ENCODE results near the gene CEP131. TPM values are rescaled to one million over a fixed set of nuclear protein-coding genes. Genes with fewer than 3 reads are reported as not detected.

The CEP131 gene
- total RNA-seq, 8 experiments from 2014 or later = 5.0 to 34.3 (median 14.8) TPM

GRCh38 chr17:81235822-81236740 is 13.3 kb upstream of the CEP131 start:
- in situ Hi-C loops (cut with MboI; ENCODE audit: low pct_unique_long_range_greater_than_20kb in 2 of 9, low sequenced_read_pairs in 9 of 9, unreplicated experiment in 9 of 9) = loop anchor here in 1 of 9 experiments (25.0 kb wide), 1 partner anchor 224 kb away; no protein-coding TSS in a partner anchor
- Histone ChIP-seq H3K27ac (no peak overlapping the region), H3K4me1 (replicated peaks in 1 of 2) (peaks cover 3 to 11% of the 10 kb centered on the region in 2 donors), H3K4me3 (no peak overlapping the region)
- ATAC-seq (replicated peaks in 6 of 8) = no peak
- WGBS, 10 experiments = 100% methylated on average over 1 of the region's 32 CpGs; no CpG with 5 or more reads in 9 of the 10 experiments

DNA sequence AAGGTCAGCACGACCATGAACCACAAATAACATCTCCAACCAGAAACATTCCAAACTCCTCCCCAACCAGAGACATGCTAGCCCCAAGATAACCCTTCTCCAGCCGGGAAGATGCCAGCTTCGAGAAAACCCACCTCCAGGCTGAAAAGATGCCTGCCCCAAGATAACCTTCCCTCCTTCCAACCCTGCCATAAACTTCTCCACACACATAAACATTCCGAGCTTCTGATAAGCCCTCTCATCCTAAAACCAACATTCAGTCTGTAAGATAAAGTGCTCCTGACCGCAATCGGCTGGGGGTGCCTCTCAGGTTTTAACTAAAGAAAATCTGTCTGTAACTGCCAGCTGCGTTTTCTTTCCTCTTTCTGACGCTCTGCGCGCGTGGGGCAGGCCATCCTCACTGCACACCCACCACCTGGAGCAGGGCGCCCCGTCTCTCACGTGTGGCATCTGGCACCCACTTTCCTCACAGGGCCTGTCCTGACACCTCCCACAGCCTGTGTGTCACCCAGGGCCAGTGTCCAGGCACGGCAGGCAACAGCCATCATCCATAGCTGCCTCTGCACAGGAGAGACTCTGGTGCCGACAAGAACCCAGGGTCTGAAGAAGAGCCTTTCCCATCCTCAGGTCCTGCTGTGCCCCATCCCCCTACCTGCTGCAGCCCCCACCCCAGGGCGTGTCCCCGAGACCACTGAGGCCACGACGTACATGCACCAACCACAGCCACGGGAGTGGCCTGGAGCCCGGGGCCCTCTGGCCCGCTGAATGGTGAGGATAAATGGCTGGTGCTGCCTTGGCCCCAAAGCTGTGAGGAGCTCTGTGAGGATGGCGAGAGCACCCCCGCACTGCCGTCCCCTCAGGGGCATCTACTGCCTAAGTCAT is 12.4 kb upstream of the CEP131 start:
- H3K4me3 ChIP-seq = no peak overlapping the region
- H3K4me1 ChIP-seq (replicated peaks in 1 of 2) = peaks cover 3 to 8% of the 10 kb centered on the region in 2 donors
- H3K27ac ChIP-seq = no peak overlapping the region
- WGBS, 10 experiments = 72 to 96% (median 86%) methylated on average over 3 to 7 of the region's 26 CpGs; no CpG with 5 or more reads in 4 of the 10 experiments
- ATAC-seq (replicated peaks in 6 of 8) = no peak
- in situ Hi-C loops (cut with MboI; ENCODE audit: low pct_unique_long_range_greater_than_20kb in 2 of 9, low sequenced_read_pairs in 9 of 9, unreplicated experiment in 9 of 9) = loop anchor here in 1 of 9 experiments (25.0 kb wide), 1 partner anchor 223 kb away; no protein-coding TSS in a partner anchor

GRCh38 chr17:81234506-81234855 is 11.7 kb upstream of the CEP131 start:
- ATAC-seq (replicated peaks in 6 of 8) = no peak
- Histone ChIP-seq H3K4me1 (replicated peaks in 1 of 2) (peaks cover 3 to 6% of the 10 kb centered on the region in 2 donors), H3K27ac (no peak overlapping the region), H3K4me3 (no peak overlapping the region)
- WGBS, 10 experiments = 60 to 100% (median 79%) methylated on average over 1 to 8 of the region's 13 CpGs; no CpG with 5 or more reads in 6 of the 10 experiments
- in situ Hi-C loops (cut with MboI; ENCODE audit: low pct_unique_long_range_greater_than_20kb in 2 of 9, low sequenced_read_pairs in 9 of 9, unreplicated experiment in 9 of 9) = loop anchor here in 1 of 9 experiments (25.0 kb wide), 1 partner anchor 222 kb away; no protein-coding TSS in a partner anchor

- Histone ChIP-seq H3K27ac (no peak overlapping the region), H3K4me1 (replicated peaks in 1 of 2) (peaks cover 3 to 6% of the 10 kb centered on the region in 2 donors), H3K4me3 (no peak overlapping the region)
- WGBS, 10 experiments = 90% methylated on average over 6 of the region's 21 CpGs; no CpG with 5 or more reads in 9 of the 10 experiments
- in situ Hi-C loops (cut with MboI; ENCODE audit: low pct_unique_long_range_greater_than_20kb in 2 of 9, low sequenced_read_pairs in 9 of 9, unreplicated experiment in 9 of 9) = loop anchor here in 1 of 9 experiments (25.0 kb wide), 1 partner anchor 222 kb away; no protein-coding TSS in a partner anchor
- ATAC-seq (replicated peaks in 6 of 8) = no peak
Observed at GRCh38 chr17:81233811-81234505, 11.2 kb upstream of the CEP131 start.

GRCh38 chr17:81233316-81233715 is 10.6 kb upstream of the CEP131 start:
- Histone ChIP-seq H3K27ac (no peak overlapping the region), H3K4me3 (no peak overlapping the region), H3K4me1 (replicated peaks in 1 of 2) (peaks cover 3 to 6% of the 10 kb centered on the region in 2 donors)
- in situ Hi-C loops (cut with MboI; ENCODE audit: low pct_unique_long_range_greater_than_20kb in 2 of 9, low sequenced_read_pairs in 9 of 9, unreplicated experiment in 9 of 9) = loop anchor here in 1 of 9 experiments (25.0 kb wide), 1 partner anchor 221 kb away; no protein-coding TSS in a partner anchor
- 80 to 100% methylated on average over 1 of the region's 17 CpGs; no CpG with 5 or more reads in 8 of the 10 experiments for WGBS, 10 experiments
- ATAC-seq (replicated peaks in 6 of 8) = peak in 2 of 8 experiments; percentile 1 to 3

GRCh38 chr17:81232616-81233241 is 10.0 kb upstream of the CEP131 start:
- peak in 3 of 8 experiments; percentile 3 to 22 (median 3) for ATAC-seq (replicated peaks in 6 of 8)
- Histone ChIP-seq H3K4me3 (no peak overlapping the region), H3K4me1 (replicated peaks in 1 of 2) (peaks cover under 1 to 2% of the 10 kb centered on the region in 2 donors), H3K27ac (no peak overlapping the region)
- in situ Hi-C loops (cut with MboI; ENCODE audit: low pct_unique_long_range_greater_than_20kb in 2 of 9, low sequenced_read_pairs in 9 of 9, unreplicated experiment in 9 of 9) = loop anchor here in 1 of 9 experiments (25.0 kb wide), 1 partner anchor 220 kb away; no protein-coding TSS in a partner anchor
- WGBS, 10 experiments = 100% methylated on average over 1 of the region's 19 CpGs; no CpG with 5 or more reads in 9 of the 10 experiments

DNA sequence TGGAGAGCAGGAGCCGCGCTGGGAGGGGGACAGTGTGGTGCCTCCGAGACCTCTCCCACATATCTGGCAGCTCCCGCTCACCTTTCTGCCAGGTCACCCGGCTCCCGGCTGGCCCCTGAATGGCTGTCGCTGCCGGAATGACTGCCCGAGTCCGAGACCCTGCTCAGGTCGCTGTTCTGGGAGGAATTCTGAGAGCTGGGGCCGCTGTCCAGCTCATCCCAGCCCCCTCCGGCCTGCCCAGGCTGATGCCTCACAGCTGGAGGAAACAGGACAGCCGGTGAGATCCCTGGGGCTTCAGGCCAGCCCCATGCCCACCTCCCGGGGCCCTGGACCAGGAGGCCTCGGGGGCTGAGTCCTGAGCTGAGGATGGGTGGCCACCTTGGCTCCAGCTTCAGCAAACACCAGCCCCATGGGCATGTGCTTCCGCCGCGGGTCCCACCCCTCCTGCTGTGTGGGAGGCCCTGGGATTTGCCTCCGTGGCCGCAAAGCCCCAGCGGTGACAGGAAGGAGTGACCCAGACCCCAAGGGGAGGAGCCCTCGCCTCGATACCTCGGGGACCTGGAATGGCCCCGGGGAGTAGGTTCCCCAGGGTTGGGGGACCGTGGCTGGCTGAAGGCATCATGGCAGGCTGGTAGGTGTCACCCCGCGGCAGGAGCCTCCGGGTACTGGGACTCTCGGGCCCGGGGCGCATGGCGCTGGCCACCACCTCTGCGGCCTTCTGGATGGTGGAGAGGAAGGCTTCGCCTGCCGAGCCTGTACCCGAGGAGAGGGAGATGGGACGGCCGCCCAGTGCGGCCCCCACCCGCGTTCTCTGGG is 9.2 kb upstream of the CEP131 start:
- Histone ChIP-seq H3K4me1 (replicated peaks in 1 of 2) (no peaks in the 10 kb centered on the region), H3K27ac (no peak overlapping the region), H3K4me3 (no peak overlapping the region)
- WGBS, 10 experiments = 89 to 100% (median 98%) methylated on average over 1 to 8 of the region's 43 CpGs; no CpG with 5 or more reads in 4 of the 10 experiments
- ATAC-seq (replicated peaks in 6 of 8) = peak in 1 of 8 experiments; percentile 6
- in situ Hi-C loops (cut with MboI; ENCODE audit: low pct_unique_long_range_greater_than_20kb in 2 of 9, low sequenced_read_pairs in 9 of 9, unreplicated experiment in 9 of 9) = loop anchor here in 1 of 9 experiments (25.0 kb wide), 1 partner anchor 220 kb away; no protein-coding TSS in a partner anchor

DNA sequence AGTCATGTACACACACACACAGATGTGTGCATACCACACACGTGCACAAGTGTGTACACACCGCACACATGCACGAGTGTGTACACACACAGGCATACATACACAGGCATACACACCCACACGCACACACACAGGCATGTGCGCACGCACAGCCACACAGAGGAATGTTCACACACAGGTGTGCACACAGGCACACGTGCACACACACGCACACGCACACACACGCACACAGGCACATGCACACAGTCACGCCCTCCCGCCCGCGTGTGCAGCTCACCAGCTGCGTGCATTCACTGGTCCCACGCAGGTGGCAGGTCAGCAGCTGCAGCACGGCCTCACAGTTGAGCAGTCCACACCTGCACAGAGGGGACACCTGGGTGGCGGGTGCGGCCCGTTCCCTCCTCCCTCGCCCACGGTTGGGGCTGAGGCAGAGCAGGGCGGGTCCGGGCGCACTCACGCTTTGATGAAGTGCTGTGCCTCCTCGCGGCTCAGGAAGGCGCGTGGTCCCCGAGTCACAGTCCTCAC is 8.4 kb upstream of the CEP131 start:
- H3K4me3 ChIP-seq = no peak overlapping the region
- in situ Hi-C loops (cut with MboI; ENCODE audit: low pct_unique_long_range_greater_than_20kb in 2 of 9, low sequenced_read_pairs in 9 of 9, unreplicated experiment in 9 of 9) = loop anchor here in 1 of 9 experiments (25.0 kb wide), 1 partner anchor 219 kb away; no protein-coding TSS in a partner anchor
- 0 to 100% (median 80%) methylated on average over 1 to 13 of the region's 31 CpGs; no CpG with 5 or more reads in 5 of the 10 experiments for WGBS, 10 experiments
- peak in 2 of 8 experiments; percentile 8 to 13 for ATAC-seq (replicated peaks in 6 of 8)
- no peak overlapping the region for H3K27ac ChIP-seq
- H3K4me1 ChIP-seq (replicated peaks in 1 of 2) = no peaks in the 10 kb centered on the region

- WGBS, 10 experiments = 80 to 100% (median 93%) methylated on average over 1 to 4 of the region's 26 CpGs; no CpG with 5 or more reads in 5 of the 10 experiments
- no peak overlapping the region for H3K4me3 ChIP-seq
- H3K27ac ChIP-seq = no peak overlapping the region
- in situ Hi-C loops (cut with MboI; ENCODE audit: low pct_unique_long_range_greater_than_20kb in 2 of 9, low sequenced_read_pairs in 9 of 9, unreplicated experiment in 9 of 9) = loop anchor here in 1 of 9 experiments (25.0 kb wide), 1 partner anchor 218 kb away; no protein-coding TSS in a partner anchor
- ATAC-seq (replicated peaks in 6 of 8) = peak in 2 of 8 experiments; percentile 20 to 56
- H3K4me1 ChIP-seq (replicated peaks in 1 of 2) = no peaks in the 10 kb centered on the region
Observed at GRCh38 chr17:81230043-81230820, 7.5 kb upstream of the CEP131 start.

DNA sequence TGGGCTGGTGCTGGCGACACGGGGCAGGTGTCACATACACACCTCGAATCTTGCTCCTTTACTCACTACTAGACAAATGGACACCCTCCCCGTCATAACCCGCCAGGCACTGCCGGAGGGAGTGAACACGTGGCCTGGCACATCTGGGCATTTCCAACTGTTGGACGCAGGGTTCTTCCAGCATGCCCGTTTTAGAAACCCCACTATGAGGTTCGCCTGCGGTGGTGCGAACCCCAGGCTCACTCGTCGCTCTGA is 6.8 kb upstream of the CEP131 start:
- Histone ChIP-seq H3K4me3 (no peak overlapping the region), H3K4me1 (replicated peaks in 1 of 2) (no peaks in the 10 kb centered on the region), H3K27ac (no peak overlapping the region)
- in situ Hi-C loops (cut with MboI; ENCODE audit: low pct_unique_long_range_greater_than_20kb in 2 of 9, low sequenced_read_pairs in 9 of 9, unreplicated experiment in 9 of 9) = loop anchor here in 1 of 9 experiments (25.0 kb wide), 1 partner anchor 217 kb away; no protein-coding TSS in a partner anchor
- 92 to 100% (median 97%) methylated on average over 1 to 6 of the region's 14 CpGs; no CpG with 5 or more reads in 5 of the 10 experiments for WGBS, 10 experiments
- no peak for ATAC-seq (replicated peaks in 6 of 8)
